ENCODE measurements around the gene TNS3. TPM values are rescaled to one million over a fixed set of nuclear protein-coding genes. Genes with fewer than 3 reads are reported as not detected.

TNS3 gene
- total and polyA plus RNA-seq, 10 of the 15 experiments (the other 5 are each of a cell fraction or from before 2014, with no cell fraction given), result 0.27 to 2.7 (median 0.79) TPM

DNA sequence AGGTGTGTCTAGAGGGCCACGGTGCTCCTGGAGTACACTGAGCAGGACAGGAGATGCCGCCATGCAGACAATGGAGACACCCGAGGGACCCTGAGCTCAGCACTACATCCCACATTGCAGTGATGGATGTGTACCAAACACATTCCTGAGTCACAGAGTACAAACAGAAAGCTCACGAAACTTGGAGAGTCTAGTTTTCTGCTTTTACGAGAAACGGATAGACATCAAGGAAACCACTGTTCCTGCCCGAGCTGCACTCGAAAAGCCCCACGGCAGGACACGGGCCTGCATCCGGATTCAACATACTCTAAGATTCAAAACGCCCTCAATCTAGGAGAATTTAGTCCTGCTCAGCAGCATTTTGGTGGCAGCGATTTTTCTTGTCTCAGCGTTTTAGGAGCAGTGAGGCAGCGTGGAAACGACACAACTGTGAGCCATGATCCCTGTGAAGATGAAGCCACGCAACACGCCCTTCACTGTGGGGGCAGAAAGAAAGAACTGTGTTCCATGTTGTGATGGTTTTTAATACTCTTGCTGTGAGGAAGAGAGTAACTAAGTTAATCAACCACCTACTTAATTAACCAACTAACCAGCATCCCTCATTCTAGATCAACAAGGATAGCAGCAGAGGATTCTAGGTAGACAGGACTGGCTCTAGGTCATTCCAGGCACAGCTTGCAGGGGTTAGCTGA lies 3.2 kb downstream of the TNS3 start (continued):
- TF ChIP-seq BCLAF1 (IDR thresholded peaks at IDR 0.05) (no peak), NFIC (IDR thresholded peaks at IDR 0.05; ENCODE audit: low read depth, low read length) (no peak), ATF3 (IDR thresholded peaks at IDR 0.05; ENCODE audit: borderline replicate concordance, extremely low read depth, low read depth, low read length) (no peak), MLLT1 (IDR thresholded peaks at IDR 0.05) (no peak)

- no peaks in the 10 kb centered on the region for H3K79me2 ChIP-seq (ENCODE audit: control insufficient read depth, insufficient read depth, low read length)
- ATAC-seq (no peak), FAIRE-seq (no peak), DNase-seq (ENCODE audit: low read depth, low spot score) (no peak)
- ChIA-PET RAD21 (ENCODE audit: unreplicated experiment) (no interaction called here), SMC1A (ENCODE audit: uncharacterized antibody, unreplicated experiment) (no interaction called here), POLR2A (no interaction called here), CTCF (no interaction called here)
- BruUV-seq (replicated peaks), result no TSS peak
- no peaks in the 10 kb centered on the region for H4K20me1 ChIP-seq (ENCODE audit: control insufficient read depth, insufficient read depth)
- WGBS (ENCODE audit: insufficient coverage, insufficient replicate concordance, low lambda C conversion rate, missing lambda C conversion rate), result 43% methylated on average over 14 of the region's 14 CpGs
- no peak overlapping the region for H3K27ac ChIP-seq (ENCODE audit: control insufficient read depth, insufficient read depth)
- TF ChIP-seq PAX8 (IDR thresholded peaks at IDR 0.05), result no peak
- no peak for TF ChIP-seq NFYA (IDR thresholded peaks at IDR 0.05; ENCODE audit: borderline replicate concordance, low read depth, low read length)
- TF ChIP-seq NFYB (IDR thresholded peaks at IDR 0.05; ENCODE audit: insufficient read depth, low read depth, low read length), result no peak
- TF ChIP-seq ZNF622 (IDR thresholded peaks at IDR 0.05), result no peak
- TF ChIP-seq NR2F1 (conservative IDR thresholded peaks at IDR 0.05), result no peak
- TF ChIP-seq ETV6 (conservative IDR thresholded peaks at IDR 0.05 in 1 of 2, IDR thresholded peaks at IDR 0.05 in 1 of 2; ENCODE audit: borderline replicate concordance in 1 of 2, low read depth in 1 of 2), result no peak
- intact Hi-C loops (cut with micrococcal nuclease; ENCODE audit: unreplicated experiment), result no loop called here
- H3K4me3 ChIP-seq, result no peak overlapping the region
- H3K9me3 ChIP-seq (replicated peaks; ENCODE audit: control insufficient read depth, insufficient read depth, low read length), result no peaks in the 10 kb centered on the region
- no peak overlapping the region for H2AFZ ChIP-seq (ENCODE audit: control insufficient read depth, low read depth, low read length)
- no peak overlapping the region for H3K4me2 ChIP-seq (ENCODE audit: control insufficient read depth, insufficient read depth)
- peaks cover 25% of the 10 kb centered on the region for H3K4me1 ChIP-seq (ENCODE audit: control insufficient read depth, insufficient read depth, low read length)
- peaks cover 5 to 7% of the 10 kb centered on the region in 2 experiments for H3K27me3 ChIP-seq (replicated peaks in 1 of 2; ENCODE audit: control insufficient read depth in 2 of 2, insufficient read depth in 2 of 2, low read length in 1 of 2)
- no peak overlapping the region for H3K9ac ChIP-seq (ENCODE audit: control insufficient read depth, insufficient read depth, low read length)
- H3K36me3 ChIP-seq (ENCODE audit: control insufficient read depth in 2 of 2, insufficient read depth in 2 of 2, low read length in 1 of 2), result no peaks in the 10 kb centered on the region
- in situ Hi-C loops (cut with MboI), result no loop called here
Measured at GRCh38 chr7:47577321-47577919, 4.5 kb downstream of the TNS3 start.

Data from GM12878 (cell line).